ENCODE measurements around the gene HAO2. TPM values are rescaled to one million over a fixed set of nuclear protein-coding genes. Genes with fewer than 3 reads are reported as not detected.

The HAO2 gene
- total RNA-seq, 1 experiment from 2014 or later = 0.27 TPM

DNA sequence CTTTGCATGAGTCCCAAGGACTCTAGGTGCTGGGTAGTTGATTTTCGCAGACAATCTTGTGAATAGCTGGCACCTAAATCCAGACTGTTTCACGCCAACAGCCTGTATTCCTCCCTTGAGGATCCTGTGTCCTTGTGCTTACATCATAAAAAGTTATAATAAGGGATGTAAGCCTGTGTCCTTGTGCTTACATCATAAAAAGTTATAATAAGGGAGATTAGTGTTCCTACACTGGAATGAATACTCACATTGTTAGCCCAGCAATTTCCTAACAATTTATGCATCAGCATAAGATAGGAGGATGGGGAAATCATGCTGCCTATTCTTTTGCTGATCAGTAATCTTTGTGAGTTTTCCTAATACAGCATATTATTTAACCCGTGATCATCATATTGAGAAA lies 42.4 kb downstream of the HAO2 start:
- DNase-seq = no peak
- peaks cover 6% of the 10 kb centered on the region for H3K27me3 Mint-ChIP-seq (ENCODE audit: insufficient read depth, unreplicated experiment)
- Histone ChIP-seq H3K4me3 (ENCODE audit: low read depth, low read length) (no peak overlapping the region), H3K9me3 (no peaks in the 10 kb centered on the region), H3K36me3 (ENCODE audit: control insufficient read depth, insufficient read depth, low read length) (no peaks in the 10 kb centered on the region), H3K4me1 (no peaks in the 10 kb centered on the region), H3K27me3 (replicated peaks; ENCODE audit: control insufficient read depth, insufficient read depth, low read length) (no peaks in the 10 kb centered on the region)
- ChIA-PET POLR2A (no interaction called here), CTCF (no interaction called here)
- H3K4me1 Mint-ChIP-seq (ENCODE audit: low read depth, unreplicated experiment) = no peaks in the 10 kb centered on the region
- H3K36me3 Mint-ChIP-seq (ENCODE audit: insufficient read depth, unreplicated experiment) = no peaks in the 10 kb centered on the region
- H3K9me3 Mint-ChIP-seq (ENCODE audit: unreplicated experiment) = no peaks in the 10 kb centered on the region
- TF ChIP-seq, protein P1, sequence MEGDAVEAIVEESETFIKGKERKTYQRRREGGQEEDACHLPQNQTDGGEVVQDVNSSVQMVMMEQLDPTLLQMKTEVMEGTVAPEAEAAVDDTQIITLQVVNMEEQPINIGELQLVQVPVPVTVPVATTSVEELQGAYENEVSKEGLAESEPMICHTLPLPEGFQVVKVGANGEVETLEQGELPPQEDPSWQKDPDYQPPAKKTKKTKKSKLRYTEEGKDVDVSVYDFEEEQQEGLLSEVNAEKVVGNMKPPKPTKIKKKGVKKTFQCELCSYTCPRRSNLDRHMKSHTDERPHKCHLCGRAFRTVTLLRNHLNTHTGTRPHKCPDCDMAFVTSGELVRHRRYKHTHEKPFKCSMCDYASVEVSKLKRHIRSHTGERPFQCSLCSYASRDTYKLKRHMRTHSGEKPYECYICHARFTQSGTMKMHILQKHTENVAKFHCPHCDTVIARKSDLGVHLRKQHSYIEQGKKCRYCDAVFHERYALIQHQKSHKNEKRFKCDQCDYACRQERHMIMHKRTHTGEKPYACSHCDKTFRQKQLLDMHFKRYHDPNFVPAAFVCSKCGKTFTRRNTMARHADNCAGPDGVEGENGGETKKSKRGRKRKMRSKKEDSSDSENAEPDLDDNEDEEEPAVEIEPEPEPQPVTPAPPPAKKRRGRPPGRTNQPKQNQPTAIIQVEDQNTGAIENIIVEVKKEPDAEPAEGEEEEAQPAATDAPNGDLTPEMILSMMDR (IDR thresholded peaks at IDR 0.05; ENCODE audit: insufficient read depth in 1 of 2, low read depth in 1 of 2, low read length in 1 of 2, severe bottlenecking in 1 of 2, unreplicated experiment in 1 of 2) = no peak
- intact Hi-C loops (cut with micrococcal nuclease; ENCODE audit: unreplicated experiment) = no loop called here
- no TSS peak for BruUV-seq (replicated peaks)
- no peak overlapping the region for H3K4me3 Mint-ChIP-seq (ENCODE audit: unreplicated experiment)
- H3K27ac Mint-ChIP-seq (ENCODE audit: unreplicated experiment) = no peak overlapping the region

DNA sequence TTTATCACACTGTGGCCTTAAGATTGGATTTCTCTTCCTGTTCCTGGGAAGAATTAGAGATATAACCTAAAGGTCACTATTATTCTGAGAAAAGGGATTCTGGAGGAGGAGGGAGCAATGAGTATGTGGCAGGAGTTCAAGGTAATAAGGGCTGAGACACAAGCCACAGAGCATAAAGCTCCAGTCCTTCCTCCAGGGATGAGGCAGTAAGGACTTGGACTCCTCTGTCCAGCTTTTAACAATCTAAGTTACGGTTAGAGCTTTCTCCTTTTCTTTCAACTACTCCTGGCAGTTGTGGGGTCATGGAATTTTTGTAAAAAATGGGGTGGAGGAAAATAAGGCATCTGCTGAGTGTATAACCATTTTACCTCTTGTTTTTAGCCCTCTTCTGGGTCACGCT lies 46.4 kb downstream of the HAO2 start, which contains the start of gene HSD3B2:
TSS of gene HSD3B2 (plus strand) at position 201 of the 400 bp plus-strand sequence. CDS start 270 bp downstream, outside the sequence.
- TF ChIP-seq, protein P1 (IDR thresholded peaks at IDR 0.05; ENCODE audit: insufficient read depth in 1 of 2, low read depth in 1 of 2, low read length in 1 of 2, severe bottlenecking in 1 of 2, unreplicated experiment in 1 of 2) = no peak
- Histone ChIP-seq H3K27me3 (replicated peaks; ENCODE audit: control insufficient read depth, insufficient read depth, low read length) (no peaks in the 10 kb centered on the region), H3K36me3 (ENCODE audit: control insufficient read depth, insufficient read depth, low read length) (no peaks in the 10 kb centered on the region), H3K4me3 (ENCODE audit: low read depth, low read length) (no peak within 1 kb of the TSS), H3K4me1 (no peaks in the 10 kb centered on the region), H3K9me3 (no peaks in the 10 kb centered on the region)
- no peaks in the 10 kb centered on the region for H3K4me1 Mint-ChIP-seq (ENCODE audit: low read depth, unreplicated experiment)
- no peak for DNase-seq
- ChIA-PET CTCF (no interaction called here), POLR2A (no interaction called here)
- no peaks in the 10 kb centered on the region for H3K9me3 Mint-ChIP-seq (ENCODE audit: unreplicated experiment)
- peaks cover 7% of the 10 kb centered on the region for H3K27me3 Mint-ChIP-seq (ENCODE audit: insufficient read depth, unreplicated experiment)
- no peak within 1 kb of the TSS for H3K4me3 Mint-ChIP-seq (ENCODE audit: unreplicated experiment)
- no peaks in the 10 kb centered on the region for H3K36me3 Mint-ChIP-seq (ENCODE audit: insufficient read depth, unreplicated experiment)
- no peak within 1 kb of the TSS for H3K27ac Mint-ChIP-seq (ENCODE audit: unreplicated experiment)
- BruUV-seq (replicated peaks) = no TSS peak
- intact Hi-C loops (cut with micrococcal nuclease; ENCODE audit: unreplicated experiment) = no loop called here

DNA sequence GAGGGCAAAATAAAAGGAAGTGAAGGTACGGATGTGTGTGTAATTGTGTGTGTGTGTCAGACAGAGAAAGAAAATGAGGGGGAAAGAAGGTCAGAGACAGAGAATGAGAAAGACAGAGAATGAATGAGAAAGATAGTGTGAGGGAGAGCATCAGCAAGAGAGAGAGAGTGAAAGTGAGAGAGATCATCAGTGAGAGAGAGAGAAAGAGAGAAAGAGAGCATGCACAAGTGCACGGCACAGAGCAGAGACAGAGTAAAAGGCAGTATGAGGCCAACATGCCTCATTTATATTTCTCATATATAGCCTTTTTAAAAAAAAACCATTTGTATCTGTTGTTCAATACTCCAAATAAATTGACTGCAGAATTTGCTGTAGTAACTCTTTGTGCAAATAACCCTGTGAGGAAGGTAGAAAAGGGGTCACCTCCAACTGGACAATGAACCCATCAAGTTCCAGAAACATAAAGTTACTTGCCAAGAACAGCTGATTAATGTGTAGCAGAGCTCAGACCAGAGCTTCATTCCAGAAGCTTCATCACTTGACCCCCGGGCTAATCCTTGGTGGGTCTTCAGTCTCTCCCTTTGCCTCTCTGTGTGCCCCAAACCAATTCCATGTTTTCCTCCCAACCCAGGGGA lies 47.5 kb downstream of the HAO2 start:
- no TSS peak for BruUV-seq (replicated peaks)
- no peaks in the 10 kb centered on the region for H3K27me3 ChIP-seq (replicated peaks; ENCODE audit: control insufficient read depth, insufficient read depth, low read length)
- H3K9me3 ChIP-seq = no peaks in the 10 kb centered on the region
- Mint-ChIP-seq H3K27ac (ENCODE audit: unreplicated experiment) (no peak overlapping the region), H3K9me3 (ENCODE audit: unreplicated experiment) (no peaks in the 10 kb centered on the region), H3K4me1 (ENCODE audit: low read depth, unreplicated experiment) (no peaks in the 10 kb centered on the region), H3K36me3 (ENCODE audit: insufficient read depth, unreplicated experiment) (no peaks in the 10 kb centered on the region), H3K4me3 (ENCODE audit: unreplicated experiment) (no peak overlapping the region), H3K27me3 (ENCODE audit: insufficient read depth, unreplicated experiment) (peaks cover 3% of the 10 kb centered on the region)
- intact Hi-C loops (cut with micrococcal nuclease; ENCODE audit: unreplicated experiment) = no loop called here
- TF ChIP-seq, protein P1 (IDR thresholded peaks at IDR 0.05; ENCODE audit: insufficient read depth in 1 of 2, low read depth in 1 of 2, low read length in 1 of 2, severe bottlenecking in 1 of 2, unreplicated experiment in 1 of 2) = no peak
- no peaks in the 10 kb centered on the region for H3K4me1 ChIP-seq
- ChIA-PET POLR2A (no interaction called here), CTCF (no interaction called here)
- no peak overlapping the region for H3K4me3 ChIP-seq (ENCODE audit: low read depth, low read length)
- DNase-seq = no peak
- H3K36me3 ChIP-seq (ENCODE audit: control insufficient read depth, insufficient read depth, low read length) = no peaks in the 10 kb centered on the region
